HG03103 (cell line): ENCODE measurements around the gene PTPRD.

Experiments used
- ATAC-seq: cut with Tn5 transposase; IDR thresholded peaks from one replicate; pipeline ENCODE4 v1.9.1; 2021; ENCODE audit warnings: low read depth; ENCODE audit not compliant: unreplicated experiment

PTPRD gene

GRCh38 chr9:8648271-8648845 is 1964.4 kb downstream of the PTPRD start:
- no peak for ATAC-seq

- ATAC-seq: no peak
Observed at GRCh38 chr9:8647824-8648223, 1965.0 kb downstream of the PTPRD start.

- no peak for ATAC-seq
Observed at GRCh38 chr9:8644571-8644970, 1968.2 kb downstream of the PTPRD start.

GRCh38 chr9:8643896-8644295 is 1968.9 kb downstream of the PTPRD start:
- ATAC-seq: no peak

GRCh38 chr9:8643464-8643863 is 1969.3 kb downstream of the PTPRD start:
- no peak for ATAC-seq

GRCh38 chr9:8640761-8641160 is 1972.0 kb downstream of the PTPRD start:
- ATAC-seq: no peak

- no peak for ATAC-seq
Observed at GRCh38 chr9:8637626-8638025, 1975.2 kb downstream of the PTPRD start.

- no peak for ATAC-seq
Observed at GRCh38 chr9:8633784-8634183, 1979.0 kb downstream of the PTPRD start.

GRCh38 chr9:8632493-8632892 is 1980.3 kb downstream of the PTPRD start:
- no peak for ATAC-seq

GRCh38 chr9:8628791-8629190 is 1984.0 kb downstream of the PTPRD start:
- no peak for ATAC-seq

- no peak for ATAC-seq
Observed at GRCh38 chr9:8627976-8628679, 1984.7 kb downstream of the PTPRD start.

GRCh38 chr9:8622871-8623270 is 1989.9 kb downstream of the PTPRD start:
- no peak for ATAC-seq

- no peak for ATAC-seq
Observed at GRCh38 chr9:8622222-8622802, 1990.5 kb downstream of the PTPRD start.

GRCh38 chr9:8621416-8621815 is 1991.4 kb downstream of the PTPRD start:
- ATAC-seq: no peak

- ATAC-seq: no peak
Observed at GRCh38 chr9:8616414-8616813, 1996.4 kb downstream of the PTPRD start.

- no peak for ATAC-seq
Observed at GRCh38 chr9:8614926-8615440, 1997.8 kb downstream of the PTPRD start.

GRCh38 chr9:8613346-8613825 is 1999.4 kb downstream of the PTPRD start:
- ATAC-seq: no peak

- no peak for ATAC-seq
Observed at GRCh38 chr9:8611153-8611552, 2001.6 kb downstream of the PTPRD start.

- no peak for ATAC-seq
Observed at GRCh38 chr9:8610256-8610655, 2002.5 kb downstream of the PTPRD start.

- ATAC-seq: no peak
Observed at GRCh38 chr9:8605096-8605495, 2007.7 kb downstream of the PTPRD start.

- no peak for ATAC-seq
Observed at GRCh38 chr9:8604201-8604600, 2008.6 kb downstream of the PTPRD start.
